Activated CD8-positive, alpha-beta memory T cell treated with anti-CD3 and anti-CD28 coated beads, Interleukin-2, amount 50 U/mL, for 24 hours (primary cell): Measurements from ENCODE around the gene CBFA2T3.

Experiments used
- DNase-seq: peaks from one replicate; pipeline ENCODE4 v3.0.0-alpha.2; 2020; ENCODE audit errors: extremely low read depth

The CBFA2T3 gene

DNA sequence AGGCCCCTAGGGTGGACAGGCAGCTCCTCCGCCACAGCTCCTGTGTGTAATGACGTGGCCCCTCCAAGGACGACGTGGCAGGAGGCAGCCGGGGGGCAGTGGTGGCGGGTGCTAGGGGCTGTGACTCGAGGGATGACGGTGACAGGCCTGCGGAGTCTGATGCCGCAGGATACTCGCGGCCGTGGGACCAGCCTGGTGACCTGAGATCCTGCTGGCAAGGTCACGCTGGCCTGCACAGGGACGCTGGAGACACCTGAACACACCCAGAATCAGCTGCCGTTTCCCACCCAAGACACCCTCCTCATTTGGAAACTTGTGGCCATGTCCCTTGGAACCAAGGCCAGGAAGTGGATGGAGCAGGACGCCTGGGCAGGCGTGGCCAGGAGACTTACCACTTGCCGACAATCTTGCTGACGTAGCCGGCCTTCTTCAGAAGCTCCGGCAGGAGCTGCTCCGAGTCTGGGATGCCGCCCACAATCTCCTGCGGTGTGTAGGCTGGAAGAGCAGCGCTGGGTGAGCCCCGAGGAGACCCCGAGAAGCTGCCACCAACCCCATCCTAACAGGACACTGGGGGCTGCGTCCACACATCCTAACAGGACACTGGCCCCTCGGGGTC lies 136.3 kb downstream of the CBFA2T3 start:
- no peak for DNase-seq

DNA sequence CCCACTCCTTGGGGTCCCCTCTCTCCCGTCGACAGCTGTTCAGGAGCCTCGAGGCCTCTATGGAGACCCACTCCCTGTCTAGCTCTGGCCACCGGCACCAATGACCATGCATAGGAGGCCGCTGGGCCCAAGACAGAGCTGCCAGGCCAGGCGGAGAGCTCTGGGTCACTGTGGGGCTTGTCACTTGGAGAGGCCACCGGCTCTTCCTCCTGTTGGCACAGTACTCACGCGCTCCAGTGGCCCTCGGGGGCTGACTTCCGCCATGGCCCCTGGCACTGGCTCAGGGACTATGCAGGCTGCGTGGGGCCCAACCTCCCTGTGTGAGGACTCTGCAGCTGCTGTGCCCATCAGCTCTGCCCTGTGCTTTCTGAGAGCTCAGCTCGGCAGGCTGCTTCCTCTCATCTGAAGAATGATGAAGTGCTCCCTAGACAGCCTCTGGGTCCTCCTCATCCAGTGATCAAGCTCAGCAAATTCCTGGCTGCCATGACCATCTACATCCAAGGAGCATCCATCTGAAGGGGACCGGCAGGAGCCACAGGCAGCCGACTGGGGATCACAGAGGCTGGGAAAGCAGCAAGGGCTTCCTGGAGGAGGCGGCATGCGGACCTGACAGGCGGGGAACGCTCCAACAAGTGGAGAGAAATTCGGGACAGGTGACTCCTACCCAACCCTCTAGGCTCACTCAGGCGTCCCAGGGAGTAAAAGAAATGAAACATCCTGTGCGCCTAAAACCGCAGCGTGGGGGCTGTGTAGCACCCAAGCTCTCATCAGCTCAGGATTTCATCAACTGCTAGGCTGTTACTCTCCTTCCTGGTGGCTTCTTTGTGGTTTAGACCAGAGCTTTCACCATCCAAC lies 137.0 kb downstream of the CBFA2T3 start:
- DNase-seq: no peak

DNA sequence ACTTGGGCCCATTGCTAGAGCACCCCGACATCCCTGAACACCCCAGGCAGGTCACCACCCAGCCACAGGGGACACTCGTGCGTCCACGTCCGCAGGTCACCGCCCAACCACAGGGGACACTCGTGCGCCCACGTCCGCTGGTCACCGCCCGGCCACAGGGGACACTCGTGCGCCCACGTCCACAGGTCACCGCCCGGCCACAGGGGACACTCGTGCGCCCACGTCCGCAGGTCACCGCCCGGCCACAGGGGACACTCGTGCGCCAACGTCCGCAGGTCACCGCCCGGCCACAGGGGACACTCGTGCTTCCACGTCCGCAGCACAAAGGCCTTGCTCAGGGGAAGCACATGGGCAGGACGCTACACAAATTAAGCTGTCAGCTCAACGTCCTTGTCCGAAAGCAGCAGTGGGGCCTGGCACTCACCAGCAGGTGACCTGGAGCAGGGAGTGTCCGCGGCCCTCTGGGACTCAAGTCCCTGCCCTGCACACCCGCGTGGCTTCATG lies 137.9 kb downstream of the CBFA2T3 start:
- no peak for DNase-seq

DNA sequence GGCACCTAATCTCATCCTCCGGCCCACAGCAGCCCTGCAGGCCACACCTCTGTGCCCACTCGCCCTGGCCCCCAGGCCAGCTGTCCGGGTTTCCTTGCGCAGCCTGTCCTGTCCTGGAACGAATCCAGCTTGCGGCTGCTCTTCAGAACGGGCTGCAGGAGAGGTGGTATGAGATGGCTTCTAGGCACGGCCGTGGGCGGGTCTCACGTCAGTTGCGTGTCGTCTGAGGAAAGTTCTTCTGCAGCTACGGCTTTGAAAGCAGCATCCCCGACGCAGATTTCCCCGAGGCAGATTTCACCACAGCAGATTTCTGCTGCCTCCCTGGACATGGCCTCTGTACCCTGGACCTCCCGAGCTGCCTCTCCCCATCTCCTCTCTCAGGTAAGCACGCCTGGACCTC lies 138.4 kb downstream of the CBFA2T3 start:
- DNase-seq: no peak

DNA sequence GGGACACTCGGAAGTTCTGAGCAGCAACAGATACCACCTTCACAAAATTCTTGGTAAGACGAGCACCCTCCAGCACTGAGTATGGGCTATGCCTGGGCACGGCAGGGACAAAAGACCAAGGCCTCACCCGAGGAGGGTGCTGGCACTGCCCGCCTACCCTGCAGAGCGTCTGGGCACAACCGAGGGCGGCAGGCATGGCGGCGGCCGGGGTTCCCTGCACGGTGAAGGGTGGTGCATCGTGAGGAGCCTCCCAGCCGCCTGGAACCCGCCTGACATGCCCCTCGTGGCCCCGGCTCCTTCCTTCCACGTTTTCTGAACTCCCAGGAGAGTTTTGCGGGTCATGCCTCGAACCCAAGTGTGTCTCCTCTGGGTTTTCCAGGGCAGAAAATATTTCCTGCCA lies 139.2 kb downstream of the CBFA2T3 start:
- DNase-seq: no peak

DNA sequence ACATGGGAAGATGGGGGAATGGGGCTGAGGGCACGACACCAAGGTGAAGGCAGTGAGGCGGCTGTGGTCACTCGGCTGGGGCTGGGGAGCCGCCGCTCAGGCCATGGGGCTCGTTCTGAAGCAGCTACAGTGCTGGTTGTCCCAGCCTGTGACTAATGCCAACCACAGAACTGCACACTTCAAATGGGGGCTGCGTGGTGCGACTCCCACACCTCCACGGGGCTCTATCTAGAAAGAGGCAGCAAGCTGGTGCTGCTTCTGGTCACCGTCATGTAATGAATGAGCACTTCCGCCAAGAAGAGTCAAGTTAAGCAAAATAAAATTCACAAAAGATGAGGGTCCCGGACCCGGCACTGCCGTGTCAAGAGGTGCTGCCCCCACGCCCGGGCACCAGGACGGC lies 140.2 kb downstream of the CBFA2T3 start:
- no peak for DNase-seq

DNA sequence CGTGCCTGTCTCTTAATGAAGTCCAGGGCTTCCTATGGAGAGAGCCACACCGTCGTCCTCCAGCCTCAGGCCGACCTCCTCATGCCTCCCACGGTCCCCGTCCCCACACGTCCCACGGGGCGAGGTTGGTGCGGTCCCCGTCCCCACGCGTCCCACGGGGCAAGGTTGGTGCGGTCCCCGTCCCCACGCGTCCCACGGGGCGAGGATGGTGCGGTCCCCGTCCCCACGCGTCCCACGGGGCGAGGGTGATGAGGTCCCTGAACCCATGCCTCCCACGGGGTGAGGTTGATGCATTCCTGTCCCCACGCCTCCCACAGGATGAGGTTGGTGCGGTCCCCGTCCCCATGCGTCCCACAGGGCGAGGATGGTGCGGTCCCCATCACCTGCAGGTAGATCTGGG lies 141.2 kb downstream of the CBFA2T3 start:
- no peak for DNase-seq

DNA sequence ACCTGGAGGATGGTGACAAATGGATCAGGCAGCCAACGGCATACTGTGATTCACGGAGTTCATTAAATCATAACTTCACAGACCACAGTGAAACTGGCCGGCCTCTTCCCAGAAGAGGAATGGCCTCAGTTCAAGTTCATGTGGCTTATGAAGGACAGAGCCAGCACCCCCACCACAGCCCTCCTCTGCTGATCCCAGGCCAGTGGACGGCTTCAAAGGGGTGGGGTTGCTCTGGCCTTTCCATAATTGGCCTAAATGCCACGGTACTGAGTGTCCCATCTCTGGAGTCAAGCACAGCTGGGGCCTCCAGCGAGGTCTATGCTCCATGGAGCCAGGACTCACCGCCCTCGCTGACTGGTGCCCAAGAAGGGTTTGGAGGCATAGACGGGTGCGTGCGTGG lies 141.6 kb downstream of the CBFA2T3 start:
- no peak for DNase-seq

DNA sequence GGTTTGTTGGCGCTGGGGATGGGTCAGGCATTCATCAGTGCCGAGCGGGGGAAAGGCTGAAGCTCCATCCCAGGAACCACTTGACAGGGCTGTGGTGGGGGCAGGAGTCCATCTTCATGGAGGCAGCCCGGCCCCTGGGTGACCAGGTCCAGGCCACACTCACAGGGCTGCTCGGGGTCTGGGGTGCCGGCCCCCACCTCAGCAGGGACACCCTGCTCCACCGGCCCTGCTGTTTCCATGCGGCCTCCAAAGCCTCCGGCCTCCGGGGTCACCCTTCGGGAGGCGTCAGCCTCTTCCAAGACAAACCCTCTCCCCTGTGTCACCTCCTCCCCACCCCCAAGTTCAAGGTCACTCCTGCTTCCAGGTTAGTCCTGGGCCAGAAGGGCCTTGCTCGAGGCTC lies 142.3 kb downstream of the CBFA2T3 start:
- DNase-seq: no peak

DNA sequence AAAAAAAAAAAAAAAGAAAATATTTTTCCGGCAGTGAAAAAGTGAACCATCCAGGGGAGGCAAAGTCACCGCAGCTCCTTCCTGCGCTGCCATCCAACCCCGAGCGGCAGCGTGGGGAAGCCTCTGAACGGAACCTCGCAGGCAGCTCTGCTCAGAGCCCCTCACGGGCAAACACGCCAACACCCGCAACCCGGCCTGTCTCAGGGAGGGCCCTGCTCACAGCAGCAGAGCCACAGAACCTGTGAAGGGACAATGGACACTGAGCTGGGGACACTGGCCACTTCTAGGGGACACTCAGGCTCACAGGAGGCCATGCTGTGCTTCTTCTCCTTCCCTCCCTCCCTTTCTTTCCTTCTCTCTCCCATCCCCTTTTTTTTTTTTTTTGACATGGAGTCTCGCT lies 143.9 kb downstream of the CBFA2T3 start:
- DNase-seq: no peak

DNA sequence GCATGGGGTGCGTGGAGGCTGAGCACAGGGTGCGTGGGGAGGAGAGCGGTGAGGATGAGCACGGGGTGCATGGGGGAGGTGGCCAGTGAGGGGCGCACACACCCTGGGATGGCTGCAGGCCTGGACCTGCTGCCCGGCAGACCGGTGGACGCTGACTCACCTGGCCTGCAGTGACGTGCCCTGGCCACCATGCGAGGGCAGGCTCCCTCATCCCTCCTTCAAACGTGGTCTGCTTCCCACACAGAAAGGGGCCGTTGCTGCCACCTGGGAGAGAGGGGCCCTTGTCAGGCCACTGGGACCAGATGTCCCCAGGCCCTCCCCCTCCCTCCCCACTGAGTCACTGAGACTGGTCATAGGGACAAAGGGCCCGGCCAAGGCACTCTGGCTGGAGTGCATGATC lies 145.2 kb downstream of the CBFA2T3 start:
- no peak for DNase-seq

DNA sequence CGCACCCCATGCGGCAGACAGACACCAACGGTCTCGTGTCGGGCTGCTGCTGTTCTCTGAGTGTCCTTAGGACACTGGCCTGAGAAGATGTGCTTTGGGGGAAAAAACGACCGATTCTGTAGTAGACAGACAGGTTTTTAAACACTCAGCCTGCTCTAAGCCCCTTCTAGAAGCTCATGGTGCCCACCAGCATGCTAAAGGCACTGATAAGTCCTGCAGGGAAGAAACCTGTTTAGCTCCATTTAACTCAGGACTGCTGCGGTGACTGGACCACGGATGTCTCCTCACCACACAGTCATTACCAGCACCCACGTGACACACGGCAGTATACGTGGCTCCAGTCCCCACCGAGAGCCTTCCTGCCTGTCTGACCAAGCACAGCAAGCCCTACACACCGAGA lies 146.2 kb downstream of the CBFA2T3 start:
- no peak for DNase-seq

DNA sequence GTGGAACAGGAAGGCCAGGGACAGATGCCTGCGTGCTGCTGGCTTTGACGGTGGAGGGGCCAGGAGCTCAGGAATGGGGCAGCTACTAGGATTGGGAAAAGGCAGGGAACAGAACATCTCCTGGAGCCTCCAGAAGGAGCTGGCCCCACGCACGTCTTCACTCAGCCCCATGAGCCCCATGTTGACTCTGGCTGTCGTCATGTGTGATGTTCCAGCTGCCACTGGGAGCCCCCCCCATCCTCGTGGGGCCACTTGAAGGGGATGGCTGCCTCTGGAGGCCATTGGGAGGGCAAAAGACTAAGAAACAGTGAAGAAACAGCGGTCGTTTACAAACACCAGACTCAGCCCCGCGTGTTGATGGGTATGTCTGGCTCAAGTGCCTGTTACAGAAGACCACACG lies 146.7 kb downstream of the CBFA2T3 start:
- DNase-seq: no peak

DNA sequence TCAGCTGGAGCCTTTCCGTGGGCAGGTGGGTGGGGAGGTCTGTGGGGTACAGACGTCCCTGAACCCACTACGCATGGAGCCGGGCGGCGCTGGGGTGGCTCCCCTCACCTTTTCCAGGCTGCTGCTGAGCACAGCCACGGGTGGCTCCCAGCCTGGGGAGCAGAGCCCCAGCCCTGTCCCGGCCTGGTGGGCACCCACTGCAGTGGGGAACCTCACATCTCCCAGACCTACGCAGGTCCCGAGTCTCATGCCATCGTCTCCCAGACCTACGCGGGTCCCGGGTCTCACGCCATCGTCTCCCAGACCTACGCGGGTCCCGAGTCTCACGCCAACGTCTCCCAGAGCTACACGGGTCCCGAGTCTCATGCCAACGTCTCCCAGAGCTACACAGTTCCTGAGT lies 148.3 kb downstream of the CBFA2T3 start:
- DNase-seq: no peak

DNA sequence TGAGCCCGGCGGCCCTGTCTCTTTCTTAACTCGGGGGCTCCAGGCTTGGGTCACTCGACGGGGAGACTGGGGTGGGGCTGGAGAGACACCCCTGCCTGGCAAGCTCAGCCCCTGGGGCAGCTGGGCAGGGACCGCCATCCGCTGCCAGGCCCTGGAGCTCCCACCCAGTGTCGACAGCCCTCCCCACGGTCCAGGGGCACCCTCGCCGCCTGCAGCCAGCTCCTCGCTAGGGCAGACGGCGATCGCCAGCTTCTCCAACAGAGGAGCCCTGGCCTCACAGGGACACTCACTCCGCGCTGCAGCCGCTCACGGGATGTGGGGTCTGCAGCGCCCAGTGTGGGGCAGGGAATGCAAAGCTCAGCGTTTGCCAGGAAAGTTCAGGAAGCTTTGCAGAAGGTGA lies 149.3 kb downstream of the CBFA2T3 start:
- DNase-seq: no peak

DNA sequence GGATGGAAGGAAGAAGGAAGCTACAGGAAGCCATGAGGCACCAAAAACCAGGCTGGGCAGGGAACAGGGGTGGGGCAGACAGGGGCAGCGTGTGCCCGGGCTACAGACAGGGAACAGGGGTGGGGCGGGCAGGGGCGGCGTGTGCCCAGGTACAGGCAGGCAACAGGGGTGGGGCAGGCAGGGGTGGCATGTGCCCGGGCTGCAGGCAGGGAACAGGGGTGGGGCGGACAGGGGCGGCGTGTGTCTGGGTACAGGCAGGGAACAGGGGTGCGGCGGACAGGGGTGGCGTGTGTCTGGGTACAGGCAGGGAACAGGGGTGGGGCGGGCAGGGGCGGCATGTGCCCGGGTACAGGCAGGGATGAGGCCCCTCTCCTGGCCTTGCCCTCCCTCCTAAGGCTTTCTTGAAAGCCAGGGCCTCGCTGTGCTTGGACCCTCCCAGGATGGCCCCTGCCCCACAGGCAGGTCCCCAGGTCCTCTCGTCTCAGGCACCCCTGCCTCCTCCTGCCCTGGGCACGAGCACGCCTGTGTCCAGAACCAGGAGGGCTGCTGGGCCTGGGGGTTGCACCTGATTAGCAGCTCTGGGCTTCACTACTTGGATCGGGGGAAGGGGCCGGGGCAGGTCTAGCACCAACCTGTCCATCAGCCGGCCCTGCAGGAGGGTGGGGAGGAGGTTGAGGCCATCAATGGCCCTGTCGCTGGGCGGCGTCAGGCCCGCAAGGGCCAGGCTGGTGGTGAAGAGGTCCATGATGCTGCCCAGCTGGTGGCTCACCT lies 150.8 kb downstream of the CBFA2T3 start:
- no peak for DNase-seq

DNA sequence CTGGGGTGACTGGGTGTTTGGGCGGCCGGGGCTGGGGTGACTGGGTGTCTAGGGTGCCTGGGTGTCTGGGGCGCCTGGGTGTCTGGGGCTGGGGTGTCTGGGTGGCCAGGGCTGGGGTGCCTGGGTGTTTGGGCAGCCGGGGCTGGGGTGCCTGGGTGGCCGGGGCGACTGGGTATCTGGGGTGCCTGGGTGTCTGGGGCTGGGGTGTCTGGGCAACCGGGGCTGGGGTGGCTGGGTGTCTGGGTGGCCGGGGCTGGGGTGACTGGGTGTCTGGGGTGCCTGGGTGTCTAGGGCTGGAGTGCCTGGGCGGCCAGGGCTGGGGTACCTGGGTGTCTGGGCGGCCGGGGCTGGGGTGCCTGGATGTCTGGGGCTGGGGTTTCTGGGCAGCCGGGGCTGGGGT lies 151.9 kb downstream of the CBFA2T3 start:
- no peak for DNase-seq
